GM18951 (cell line): ENCODE data around the gene SRCAP.

ENCODE experiments used
- POLR2A ChIP-seq: IDR thresholded peaks from 4 replicates; pipeline ENCODE4 v1.6.1; 2011; ENCODE audit warnings: mild to moderate bottlenecking; ENCODE audit not compliant: insufficient read length, insufficient read depth; ENCODE audit errors: extremely low read depth
- in situ Hi-C: fragments of 300-500 bp; cut with MboI; formaldehyde crosslinking; loops from one replicate; pipeline ENCODE4 v1.12.0; 2022; ENCODE audit warnings: low sequenced_read_pairs, mixed read lengths, inconsistent platforms; ENCODE audit not compliant: unreplicated experiment

SRCAP gene

DNA sequence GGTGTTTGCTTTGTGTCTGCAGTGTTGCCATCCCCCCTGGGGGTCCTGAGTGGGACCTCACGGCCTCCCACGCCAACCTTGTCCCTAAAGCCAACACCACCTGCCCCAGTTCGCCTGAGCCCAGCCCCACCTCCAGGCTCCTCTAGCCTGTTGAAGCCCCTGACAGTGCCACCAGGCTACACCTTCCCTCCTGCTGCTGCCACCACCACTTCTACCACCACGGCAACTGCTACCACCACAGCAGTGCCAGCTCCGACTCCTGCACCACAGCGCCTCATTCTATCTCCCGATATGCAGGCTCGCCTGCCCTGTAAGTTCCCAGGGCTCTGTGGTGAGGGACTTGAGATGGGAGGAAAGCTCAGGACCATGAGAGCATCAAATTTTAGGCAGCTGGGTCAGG, 22.2 kb downstream of the SRCAP start:
- no peak for TF ChIP-seq POLR2A
- in situ Hi-C loops, result no loop called here

- no peak for TF ChIP-seq POLR2A
- in situ Hi-C loops, result no loop called here
Measured at GRCh38 chr16:30721606-30722005, 22.6 kb downstream of the SRCAP start.

DNA sequence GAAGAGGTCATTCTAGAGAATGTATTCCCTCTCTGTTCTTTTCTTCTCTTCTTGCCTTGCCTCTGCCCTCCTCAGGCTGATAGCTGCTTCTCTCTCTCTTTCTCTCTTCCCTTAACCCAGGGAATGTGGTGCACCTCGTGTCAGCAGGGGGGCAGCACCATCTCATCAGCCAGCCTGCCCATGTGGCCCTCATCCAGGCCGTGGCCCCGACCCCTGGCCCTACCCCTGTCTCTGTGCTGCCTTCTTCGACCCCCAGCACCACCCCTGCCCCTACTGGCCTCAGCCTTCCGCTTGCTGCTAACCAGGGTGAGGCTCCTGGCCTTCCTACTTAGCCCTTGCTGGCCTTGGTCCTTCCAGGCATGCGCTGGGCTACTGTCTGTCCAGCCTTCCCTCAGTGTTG, 23.5 kb downstream of the SRCAP start:
- in situ Hi-C loops, result no loop called here
- TF ChIP-seq POLR2A, result no peak

DNA sequence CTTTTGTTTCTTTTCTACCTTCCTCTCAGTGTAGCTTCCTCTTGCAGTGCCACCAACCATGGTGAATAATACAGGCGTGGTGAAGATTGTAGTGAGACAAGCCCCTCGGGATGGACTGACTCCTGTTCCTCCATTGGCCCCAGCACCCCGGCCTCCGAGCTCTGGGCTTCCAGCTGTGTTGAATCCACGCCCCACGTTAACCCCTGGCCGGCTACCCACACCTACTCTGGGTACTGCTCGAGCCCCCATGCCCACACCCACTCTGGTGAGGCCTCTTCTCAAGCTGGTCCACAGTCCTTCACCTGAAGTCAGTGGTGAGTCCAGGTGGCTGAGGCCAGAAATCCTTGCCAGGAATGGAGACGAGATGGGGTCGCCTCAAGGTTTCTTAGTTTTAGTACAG, 23.9 kb downstream of the SRCAP start:
- in situ Hi-C loops, result no loop called here
- no peak for TF ChIP-seq POLR2A

- in situ Hi-C loops, result no loop called here
- TF ChIP-seq POLR2A, result no peak
Measured at GRCh38 chr16:30723725-30724355, 24.9 kb downstream of the SRCAP start.

DNA sequence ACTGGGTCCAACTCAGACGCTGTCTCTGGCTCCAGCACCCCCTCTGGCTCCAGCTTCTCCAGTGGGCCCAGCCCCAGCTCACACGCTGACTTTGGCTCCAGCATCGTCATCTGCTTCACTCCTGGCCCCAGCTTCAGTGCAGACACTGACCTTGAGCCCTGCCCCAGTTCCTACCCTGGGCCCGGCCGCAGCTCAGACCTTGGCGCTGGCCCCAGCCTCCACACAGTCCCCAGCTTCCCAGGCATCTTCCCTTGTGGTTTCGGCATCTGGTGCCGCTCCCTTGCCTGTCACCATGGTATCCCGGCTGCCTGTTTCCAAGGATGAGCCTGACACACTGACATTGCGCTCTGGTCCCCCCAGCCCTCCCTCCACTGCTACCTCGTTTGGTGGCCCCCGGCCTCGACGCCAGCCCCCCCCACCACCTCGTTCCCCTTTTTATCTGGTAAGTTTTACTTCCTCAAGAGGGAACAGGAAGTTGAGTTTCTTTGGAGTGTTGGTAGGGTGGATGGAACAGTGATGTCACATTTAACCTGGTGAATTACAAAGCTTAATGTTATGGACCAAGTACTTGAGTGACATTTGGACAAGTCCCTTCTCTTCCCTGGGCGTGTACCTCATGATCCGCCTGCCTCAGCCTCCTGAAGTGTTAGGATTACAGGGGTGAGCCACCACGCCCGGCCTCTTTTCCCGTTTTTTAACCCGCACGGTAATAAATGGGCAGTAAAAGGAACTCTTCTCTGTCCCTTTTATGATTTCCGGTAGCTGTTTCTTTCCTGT, 25.9 kb downstream of the SRCAP start:
- in situ Hi-C loops, result no loop called here
- no peak for TF ChIP-seq POLR2A

GRCh38 chr16:30725418-30725792, 26.4 kb downstream of the SRCAP start:
- in situ Hi-C loops, result no loop called here
- no peak for TF ChIP-seq POLR2A

DNA sequence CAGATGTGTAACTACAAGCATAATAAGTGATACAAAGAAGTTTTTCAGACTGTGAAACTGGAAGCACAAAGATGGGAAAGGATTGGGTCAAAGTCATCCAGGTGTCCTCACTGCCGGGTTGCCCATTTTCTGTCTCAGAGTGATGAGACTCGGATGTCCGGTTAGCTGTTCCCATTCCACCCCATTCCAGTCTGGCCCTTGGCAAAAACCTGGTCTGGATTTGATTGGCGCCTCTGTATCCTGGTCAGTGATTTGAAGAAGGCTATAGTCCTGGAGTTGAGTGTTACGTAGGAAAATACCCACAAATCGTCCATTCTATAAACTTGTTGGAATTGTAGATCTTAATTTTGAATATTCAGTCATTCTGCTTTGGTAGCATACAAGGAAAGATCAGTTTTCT, 29.4 kb downstream of the SRCAP start:
- TF ChIP-seq POLR2A, result no peak
- in situ Hi-C loops, result no loop called here

DNA sequence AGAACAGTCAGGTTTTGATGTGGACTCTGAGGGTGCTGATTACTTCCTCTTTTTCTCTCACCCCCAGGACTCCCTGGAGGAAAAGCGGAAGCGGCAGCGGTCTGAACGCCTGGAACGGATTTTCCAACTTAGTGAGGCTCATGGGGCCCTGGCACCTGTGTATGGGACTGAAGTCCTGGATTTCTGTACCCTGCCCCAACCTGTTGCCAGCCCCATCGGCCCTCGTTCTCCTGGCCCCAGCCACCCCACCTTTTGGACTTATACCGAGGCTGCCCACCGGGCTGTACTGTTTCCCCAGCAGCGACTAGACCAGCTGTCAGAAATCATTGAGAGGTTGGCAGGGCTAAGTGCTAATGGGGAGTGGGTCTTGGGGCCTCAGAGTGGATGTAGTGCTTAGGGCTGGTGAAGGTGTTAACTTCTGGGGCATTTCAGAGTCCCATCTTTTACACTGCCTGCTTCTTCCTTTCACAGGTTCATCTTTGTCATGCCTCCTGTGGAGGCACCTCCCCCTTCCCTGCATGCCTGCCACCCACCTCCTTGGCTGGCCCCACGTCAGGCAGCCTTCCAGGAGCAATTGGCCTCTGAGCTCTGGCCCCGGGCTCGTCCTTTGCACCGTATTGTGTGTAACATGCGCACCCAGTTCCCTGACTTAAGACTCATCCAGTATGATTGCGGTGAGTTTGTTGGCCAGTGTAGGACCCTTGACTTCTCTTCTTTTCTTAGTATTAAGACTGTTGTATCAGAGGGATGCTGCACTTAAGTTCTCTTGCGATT, 30.1 kb downstream of the SRCAP start:
- no peak for TF ChIP-seq POLR2A
- in situ Hi-C loops, result no loop called here

GRCh38 chr16:30731411-30731810, 32.4 kb downstream of the SRCAP start:
- in situ Hi-C loops, result no loop called here
- TF ChIP-seq POLR2A, result no peak

- no peak for TF ChIP-seq POLR2A
- in situ Hi-C loops, result no loop called here
Measured at GRCh38 chr16:30736995-30737793, 38.2 kb downstream of the SRCAP start.

GRCh38 chr16:30737794-30738648, 39.0 kb downstream of the SRCAP start:
- in situ Hi-C loops, result no loop called here
- TF ChIP-seq POLR2A, result no peak
